RCC 7860 (cell line): ENCODE measurements around the gene TMOD1.
"Not testable (repeated sequence)": the region's sequence is repeated elsewhere in the genome, so short reads cannot be mapped to it uniquely, and the experiment has no call there.

ENCODE experiments used
- DNase-seq: peaks from one replicate; pipeline ENCODE4 v3.0.0-alpha.2; 2015; ENCODE audit warnings: low spot score
- FAIRE-seq: peaks from 2 replicates; lab custom pipeline; 2012; peaks lifted over from hg19 to GRCh38; lab: Jason Lieb, UNC

TMOD1 gene

DNA sequence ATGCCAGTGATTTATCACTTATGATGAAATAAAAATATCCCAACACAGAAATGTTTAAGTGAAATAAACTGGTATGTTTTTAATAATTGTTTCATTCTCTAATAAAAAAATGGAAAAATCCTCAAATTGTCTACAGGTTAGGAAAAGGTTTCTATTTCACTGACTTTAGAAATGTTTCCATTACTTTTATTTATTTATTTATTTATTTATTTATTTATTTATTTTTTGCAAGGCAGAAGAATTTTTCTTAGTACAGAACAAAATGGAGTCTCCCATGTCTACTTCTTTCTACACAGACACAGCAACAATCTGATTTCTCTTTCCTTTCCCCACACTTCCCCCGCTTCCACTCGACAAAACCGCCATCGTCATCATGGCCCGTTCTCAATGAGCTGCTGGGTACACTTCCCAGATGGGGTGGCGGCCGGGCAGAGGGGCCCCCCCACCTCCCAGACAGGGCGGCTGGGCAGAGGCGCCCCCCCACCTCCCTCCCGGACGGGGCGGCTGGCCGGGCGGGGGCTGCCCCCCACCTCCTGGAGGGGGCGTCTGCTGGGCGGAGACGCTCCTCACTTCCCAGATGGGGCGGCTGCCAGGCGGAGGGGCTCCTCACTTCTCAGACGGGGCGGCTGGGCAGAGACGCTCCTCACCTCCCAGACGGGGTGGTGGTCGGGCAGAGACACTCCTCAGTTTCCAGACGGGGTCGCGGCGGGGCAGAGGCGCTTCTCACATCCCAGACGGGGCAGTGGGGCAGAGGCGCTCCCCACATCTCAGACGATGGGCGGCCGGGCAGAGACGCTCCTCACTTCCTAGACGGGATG, 3.7 kb upstream of the TMOD1 start:
- FAIRE-seq, DNase-seq: not testable (repeated sequence)

DNA sequence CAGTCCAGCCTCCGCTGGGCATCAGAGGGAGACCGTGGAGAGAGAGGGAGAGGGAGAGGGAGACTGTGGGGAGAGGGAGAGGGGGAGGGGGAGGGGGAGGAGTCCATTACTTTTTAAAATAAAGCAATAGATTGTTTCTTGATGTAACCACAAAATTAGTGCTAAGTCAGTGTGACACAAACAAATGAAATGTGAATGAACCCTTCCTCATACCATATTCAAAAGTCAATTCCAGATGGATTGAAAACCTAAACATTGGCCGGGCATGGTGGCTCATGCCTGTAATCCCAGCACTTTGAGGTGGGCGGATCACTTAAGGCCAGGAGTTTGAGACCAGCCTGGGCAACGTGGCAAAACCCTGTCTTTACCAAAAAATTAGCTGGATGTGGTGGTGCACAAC, 2.6 kb upstream of the TMOD1 start:
- not testable (repeated sequence) for DNase-seq, FAIRE-seq

DNA sequence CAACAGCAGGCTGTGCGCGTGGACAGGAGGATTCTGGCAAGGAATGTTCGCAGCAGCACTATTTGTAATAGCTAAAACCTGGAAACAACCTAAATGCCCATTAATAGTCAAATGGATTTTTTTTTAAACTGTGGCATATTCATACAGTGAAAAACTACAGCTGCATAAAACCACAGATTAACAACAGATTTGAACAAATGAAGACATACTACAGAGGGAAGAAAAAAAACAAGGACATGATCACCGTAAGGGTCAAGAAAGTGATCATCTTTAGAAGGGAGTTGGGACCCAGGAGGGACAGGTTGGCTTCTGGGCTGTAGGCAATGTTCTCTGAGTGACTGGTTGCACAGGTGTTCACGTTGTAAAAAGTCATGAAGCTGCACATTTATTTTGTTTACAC, 1.2 kb upstream of the TMOD1 start:
- DNase-seq: no peak
- no peak for FAIRE-seq

DNA sequence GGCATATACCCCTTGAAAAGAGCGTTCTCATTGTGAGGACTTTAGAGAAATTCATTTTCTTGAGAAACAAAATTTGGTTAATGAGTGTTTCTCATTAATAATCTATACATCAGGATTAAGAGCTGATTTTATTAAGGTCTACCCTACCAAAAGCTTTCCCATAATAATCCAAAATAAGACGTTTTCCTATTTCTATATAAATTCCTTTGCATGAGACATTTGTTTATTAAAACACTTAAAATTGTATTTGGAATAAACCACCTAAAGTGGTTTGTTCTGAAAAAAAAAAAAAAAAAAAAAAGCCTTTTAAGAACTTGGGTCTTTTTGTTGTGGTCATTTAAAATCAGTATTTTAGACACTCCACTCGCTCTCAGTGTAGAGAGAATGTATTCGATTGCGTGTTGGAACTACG, 695 bp upstream of the TMOD1 start:
- no peak for DNase-seq
- no peak for FAIRE-seq

DNA sequence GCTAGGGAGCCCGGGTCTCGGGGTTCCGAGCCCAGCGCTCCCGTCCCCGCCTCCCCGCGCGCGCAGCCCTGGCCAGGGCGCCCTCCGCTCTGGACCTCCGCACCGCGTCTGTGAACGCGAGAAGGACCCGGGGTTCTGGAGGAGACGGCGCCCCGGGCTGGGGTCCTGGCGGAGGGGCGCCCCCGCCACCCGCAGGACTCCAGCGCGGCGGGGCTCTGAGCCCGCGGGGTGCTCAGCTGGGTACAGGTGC, 431 bp downstream of the TMOD1 start:
- DNase-seq: no peak
- no peak for FAIRE-seq

DNA sequence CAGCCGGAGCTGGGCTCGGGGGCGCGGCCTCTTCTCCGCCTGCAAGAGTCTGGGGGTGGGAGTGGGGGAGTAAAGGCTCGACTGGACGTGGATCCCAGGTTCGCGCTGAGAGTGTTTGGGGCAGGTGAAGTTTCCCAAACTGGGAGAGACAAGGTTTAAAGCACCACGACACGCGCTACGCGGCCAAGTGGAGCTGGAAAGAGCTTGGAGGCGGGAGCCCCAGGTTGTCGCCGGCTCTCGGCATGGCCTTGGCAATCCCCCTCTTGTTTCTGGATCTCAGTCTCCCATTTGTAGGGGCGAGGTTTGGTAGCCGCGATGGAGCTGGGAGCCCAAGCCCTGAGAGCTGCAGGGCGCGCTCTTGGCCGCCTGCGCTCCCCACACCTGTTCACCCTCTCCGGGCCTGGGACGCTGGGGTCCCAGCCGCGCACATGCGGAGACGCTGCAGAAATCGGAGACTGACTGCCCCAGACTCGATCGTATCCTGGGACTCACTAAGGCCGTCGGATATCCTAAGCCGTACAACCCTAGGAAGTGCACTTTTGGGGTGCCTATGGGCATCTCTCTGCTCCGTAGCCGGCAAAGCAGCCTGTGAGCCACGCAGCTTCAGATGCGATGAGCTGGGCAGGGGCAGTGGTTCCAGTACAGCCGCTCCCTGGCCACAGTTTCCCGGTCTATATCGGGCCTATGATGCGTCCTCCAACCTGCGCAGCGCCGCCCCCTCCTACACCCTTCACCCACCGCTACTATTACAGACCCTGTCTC, 937 bp downstream of the TMOD1 start:
- DNase-seq: no peak
- no peak for FAIRE-seq

DNA sequence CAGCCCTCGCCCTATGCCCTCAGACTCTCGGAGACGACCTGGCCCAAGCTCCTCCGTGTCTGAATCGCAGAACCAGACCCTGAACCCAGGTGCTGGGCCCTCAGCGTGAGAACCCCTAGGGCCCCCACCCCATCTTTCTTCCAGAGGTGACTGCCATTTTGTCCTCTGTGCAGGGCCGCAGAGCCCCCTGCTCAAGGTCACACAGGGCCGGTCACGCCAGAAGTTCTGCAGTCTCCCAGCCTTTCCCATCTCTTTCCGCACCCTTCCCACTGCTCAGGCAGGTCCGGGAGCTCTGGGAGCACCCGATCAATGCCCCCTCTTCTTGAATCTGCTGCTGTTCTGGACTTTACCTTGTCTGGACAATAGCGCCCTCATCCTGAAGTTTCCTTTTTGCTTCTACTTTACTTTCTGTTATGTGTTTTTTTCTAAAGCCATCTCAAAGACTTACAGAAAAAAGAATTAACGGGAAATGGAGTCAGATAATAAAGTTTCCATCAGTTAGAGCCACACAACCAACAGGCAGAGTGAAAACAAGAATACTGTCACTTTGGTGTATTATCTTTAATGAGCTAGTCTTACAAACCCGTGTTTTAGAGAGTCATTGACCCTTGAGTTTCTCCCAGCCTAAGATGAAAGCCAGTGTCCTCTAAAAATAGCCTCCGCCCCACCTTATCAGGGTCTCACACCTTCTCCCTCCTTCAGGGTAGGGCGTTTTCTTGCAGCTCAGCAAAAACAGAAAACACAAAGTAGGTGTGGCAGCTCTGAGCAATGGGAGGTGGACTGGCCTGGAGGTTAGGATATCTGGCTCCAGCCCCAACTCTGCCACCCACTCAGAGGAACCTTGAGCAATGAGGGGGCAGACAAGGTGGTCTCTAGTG, 1.8 kb downstream of the TMOD1 start:
- DNase-seq (no peak), FAIRE-seq (no peak)

DNA sequence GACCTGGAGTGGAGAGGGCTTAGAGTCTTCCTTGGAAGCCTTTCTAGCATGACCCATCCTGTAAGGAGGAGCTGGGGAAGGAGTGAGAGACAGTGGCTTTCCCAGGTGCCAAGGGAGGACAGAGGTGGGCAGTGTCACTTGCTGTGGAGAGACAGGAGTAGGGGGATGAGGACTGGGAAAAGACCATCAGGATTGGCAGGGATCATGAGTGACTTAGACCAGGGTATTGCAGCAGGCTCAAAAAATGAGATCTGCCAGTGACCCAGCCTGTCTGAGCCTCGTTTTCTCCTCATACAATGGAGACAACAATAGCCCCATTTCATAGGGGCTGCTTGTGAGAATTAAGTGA, 2.4 kb downstream of the TMOD1 start:
- no peak for FAIRE-seq
- DNase-seq: no peak

DNA sequence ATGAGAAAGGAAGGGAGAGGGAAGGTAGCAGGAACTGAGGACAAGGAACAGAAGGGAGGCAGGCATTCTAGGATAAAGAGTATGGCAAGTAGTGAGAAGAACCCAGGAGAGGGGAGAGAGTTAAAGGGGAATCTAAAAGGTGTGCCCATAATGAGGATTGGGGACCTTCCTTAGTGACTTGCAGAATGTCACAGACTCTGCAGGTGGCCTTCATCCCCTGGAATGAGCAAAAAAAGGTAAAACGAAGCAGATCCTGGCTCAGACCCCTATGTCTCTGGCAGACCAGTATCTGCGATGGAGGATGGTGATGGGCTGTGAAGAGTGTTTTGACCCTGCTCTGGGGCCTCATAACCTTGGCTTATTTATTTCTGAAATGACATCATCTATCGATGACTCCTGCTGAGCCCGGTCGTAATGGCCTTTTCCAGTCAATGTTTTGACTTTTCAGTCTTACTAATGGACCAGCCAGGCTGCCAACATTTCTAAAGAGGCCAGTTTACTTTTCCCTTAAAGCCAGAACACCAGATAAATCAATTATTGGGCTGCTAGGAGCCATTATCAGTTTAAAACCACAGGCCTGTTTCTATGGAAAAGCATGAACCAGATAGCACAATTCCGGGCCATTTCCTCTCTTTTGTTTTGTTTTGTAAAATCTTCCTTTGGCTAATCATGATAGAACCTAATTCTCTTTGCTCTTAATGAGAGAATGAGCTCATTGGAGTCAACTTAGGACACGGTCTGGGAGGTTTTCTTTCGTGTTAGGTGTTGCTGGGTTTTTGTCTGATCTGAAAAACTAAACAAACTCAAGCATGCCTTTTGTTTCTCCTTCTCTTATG, 3.1 kb downstream of the TMOD1 start:
- FAIRE-seq (no peak), DNase-seq (no peak)

DNA sequence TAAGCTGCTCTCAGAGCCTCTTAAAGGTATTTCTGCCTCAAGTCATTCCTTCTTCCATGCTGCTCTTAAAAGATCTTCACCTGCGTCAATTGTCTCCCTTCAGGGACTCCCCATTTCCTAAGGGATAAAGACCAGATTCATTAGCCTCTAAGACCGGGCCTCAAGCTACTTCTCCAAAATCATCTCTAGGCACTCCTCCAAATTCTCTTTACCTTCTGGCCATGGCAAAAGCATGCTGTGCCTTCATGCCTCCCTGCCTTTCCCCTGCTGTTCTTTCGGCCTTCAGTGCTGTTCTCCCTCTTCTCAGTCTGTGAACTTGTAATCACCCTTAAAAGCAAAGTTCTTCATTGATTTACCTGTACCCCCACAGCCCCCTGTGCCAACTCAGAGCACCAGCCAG, 4.4 kb downstream of the TMOD1 start:
- FAIRE-seq (no peak), DNase-seq (no peak)

DNA sequence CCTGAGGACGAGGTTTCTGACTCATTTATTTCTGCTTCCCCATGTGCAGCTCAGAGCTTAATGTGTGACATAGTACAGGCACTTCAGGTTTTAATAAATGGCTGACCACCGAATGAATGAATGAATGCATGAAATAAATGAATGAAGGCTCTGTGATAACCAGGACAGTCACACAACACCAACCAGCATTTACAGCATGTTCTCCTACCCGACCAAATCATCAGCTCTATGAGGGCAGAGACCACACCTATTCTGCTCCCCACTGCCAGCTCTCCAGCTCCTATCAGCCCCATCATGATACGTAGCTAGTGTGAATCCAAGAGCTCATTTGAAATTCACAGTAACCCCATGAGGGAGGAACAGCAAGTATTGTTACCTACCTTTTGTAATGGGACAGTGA, 4.8 kb downstream of the TMOD1 start:
- FAIRE-seq (no peak), DNase-seq (no peak)

DNA sequence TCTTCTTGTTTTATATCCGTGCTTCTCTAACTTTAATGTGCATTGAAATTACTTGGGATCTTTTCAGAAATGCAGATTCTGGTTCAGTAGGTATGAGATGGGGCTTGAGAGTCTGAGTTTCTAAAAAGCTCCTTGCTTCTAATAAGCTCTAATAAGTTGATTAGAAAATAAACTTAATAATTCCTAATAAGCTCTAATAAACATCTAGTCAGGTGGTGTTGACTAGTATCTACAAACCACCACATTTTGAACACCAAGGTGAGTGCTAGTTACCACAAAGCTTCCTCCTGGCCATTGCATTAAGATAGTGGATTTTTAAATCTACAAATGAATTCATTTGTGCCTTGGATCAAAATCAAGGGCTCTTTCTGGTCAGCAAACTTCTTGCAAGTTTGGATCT, 5.3 kb downstream of the TMOD1 start:
- FAIRE-seq: no peak
- no peak for DNase-seq

DNA sequence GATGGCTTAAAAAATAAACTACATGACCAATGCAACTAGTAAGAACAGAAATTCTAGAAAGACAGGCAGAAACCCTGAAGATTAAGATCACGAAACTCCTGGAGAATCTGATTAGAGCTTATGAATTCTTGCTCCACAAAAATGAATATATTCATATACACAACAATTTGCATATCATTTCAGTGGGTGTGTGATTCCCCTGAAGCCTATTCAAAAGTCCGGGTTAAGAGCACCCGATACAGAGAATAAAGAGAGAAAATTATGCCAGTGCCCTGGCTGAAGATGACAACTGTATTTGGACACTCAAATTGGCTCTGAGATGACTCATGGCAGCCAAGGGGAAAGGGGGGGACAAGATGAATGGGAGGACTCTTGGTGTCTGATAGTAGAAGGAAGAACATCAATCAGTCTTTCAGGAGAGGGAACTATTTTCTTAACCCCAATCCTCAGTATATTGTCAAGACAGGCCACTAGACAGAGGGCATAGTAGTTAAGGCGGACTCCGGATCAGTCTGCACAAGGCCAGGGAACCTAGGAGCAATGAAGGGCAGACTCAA, 6.0 kb downstream of the TMOD1 start:
- DNase-seq (no peak), FAIRE-seq (no peak)

DNA sequence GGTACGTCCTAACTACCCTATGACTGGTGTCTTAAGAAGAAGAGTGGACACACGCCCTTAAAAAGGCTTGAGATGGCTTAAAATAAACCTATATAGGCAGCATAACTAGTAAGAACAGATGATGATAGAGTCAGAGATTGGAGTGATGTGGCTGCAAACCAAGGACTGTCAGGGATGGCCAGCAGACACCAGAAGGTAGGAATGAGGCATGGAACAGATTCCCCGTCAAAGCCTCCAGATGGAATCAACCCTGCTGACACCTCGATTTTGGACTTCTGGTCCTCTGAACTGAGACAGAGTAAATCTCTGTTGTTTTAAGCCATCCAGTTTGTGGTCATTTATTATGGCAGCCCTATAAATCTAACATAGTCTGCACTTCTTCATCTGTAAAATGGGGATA, 7.4 kb downstream of the TMOD1 start:
- DNase-seq: no peak
- no peak for FAIRE-seq

DNA sequence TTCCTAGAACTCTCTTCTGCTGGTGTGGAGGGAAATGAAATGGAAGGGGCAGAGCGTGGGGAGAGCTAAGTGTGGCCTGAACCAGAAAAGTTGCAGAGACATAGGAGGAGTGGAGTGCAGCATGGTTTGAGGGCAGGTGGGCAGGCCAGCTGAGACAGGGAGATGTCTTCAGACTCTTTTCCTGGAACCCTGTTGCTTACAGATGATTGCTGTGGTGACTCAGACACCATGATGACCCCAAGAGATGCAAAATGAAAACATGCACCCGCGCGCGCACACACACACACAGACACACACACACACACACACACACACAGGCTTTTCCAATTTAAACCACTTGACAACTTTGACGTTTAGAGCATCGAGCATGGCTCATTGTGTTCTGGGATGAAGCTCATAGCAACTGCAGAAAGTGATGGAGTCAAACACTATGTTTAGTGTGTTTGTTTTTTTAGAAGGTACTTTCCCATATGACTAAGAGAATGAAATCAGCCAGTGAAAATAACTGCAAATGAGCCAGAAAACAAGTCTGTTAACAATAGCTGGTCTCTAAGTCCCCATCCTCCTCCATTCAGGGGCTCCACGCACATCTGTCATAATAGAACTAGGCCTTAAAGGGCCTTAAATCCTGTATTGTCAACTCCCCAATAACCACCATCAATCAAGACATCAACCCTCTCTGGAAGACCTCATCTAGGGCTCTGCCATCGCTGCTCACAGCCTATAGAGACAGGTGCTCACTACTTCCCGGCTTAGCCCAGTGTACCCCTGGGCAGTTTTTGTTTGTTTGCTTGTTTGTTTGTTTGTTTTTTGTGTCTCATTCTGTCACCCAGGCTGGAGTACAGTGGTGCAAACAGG, 9.6 kb downstream of the TMOD1 start:
- FAIRE-seq (no peak), DNase-seq (peak; percentile 30)

DNA sequence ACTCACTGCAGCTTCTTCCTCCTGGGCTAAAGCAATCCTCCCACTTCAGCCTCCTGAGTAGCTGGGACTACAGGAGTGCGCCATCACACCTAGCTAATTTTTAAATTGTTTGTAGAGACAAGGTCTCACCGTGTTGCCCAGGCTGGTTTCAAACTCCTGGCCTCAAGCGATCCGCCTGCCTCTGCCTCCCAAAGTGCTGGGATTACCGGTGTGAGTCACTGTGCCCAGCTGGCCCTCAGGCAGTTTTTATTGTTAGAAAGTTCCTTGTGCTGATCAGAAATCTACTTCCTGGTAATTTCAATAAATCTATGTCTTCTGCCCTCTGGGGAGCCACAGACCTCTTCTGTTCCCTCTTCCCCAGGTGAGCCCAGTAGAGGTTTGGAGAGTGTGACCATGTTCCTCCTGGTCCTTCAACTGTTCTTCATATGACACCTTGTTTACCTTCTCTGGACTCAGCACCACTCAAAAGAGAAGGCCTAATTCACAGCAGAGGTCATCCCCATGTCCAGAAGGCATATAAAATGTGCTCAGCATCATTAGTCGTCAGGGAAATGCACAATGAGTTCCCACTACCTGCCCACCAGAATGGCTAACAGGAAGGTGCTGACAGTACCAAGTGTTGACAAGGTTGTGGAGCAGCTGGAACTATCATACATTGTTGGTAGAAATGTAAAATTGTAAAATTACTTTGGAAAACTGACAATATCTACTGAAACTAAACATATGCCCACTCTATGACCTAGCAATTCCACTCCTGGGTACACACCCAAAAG, 10.4 kb downstream of the TMOD1 start:
- no peak for FAIRE-seq
- DNase-seq: no peak

DNA sequence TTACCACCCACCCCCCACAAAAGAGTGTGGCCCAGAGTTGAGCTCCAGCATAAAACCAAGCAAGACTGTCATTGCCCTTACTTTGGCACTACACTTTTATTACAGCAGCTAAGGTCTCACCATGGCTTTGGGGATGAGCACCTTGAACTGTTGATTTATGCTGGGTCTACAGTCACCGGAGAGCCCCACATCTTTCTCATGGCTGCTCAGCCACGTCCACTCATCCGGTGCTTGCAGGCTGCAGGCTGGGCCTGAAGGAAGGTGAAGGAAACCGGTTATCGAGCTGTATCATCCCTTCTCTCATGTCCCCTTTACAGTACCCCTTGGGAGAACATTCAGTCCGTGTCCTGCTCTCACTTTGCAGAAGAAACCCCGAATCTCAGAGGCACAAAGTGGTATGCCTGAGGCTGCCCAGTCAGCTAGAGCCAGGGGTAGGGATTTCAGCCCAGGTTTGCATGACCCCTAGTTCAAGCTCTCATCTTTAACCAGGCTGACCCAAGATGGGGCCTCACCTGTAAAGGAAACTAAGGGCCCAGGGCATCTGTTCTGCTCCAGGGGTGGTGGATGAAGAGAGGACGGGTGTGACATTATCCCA, 11.6 kb downstream of the TMOD1 start:
- DNase-seq: no peak
- no peak for FAIRE-seq

DNA sequence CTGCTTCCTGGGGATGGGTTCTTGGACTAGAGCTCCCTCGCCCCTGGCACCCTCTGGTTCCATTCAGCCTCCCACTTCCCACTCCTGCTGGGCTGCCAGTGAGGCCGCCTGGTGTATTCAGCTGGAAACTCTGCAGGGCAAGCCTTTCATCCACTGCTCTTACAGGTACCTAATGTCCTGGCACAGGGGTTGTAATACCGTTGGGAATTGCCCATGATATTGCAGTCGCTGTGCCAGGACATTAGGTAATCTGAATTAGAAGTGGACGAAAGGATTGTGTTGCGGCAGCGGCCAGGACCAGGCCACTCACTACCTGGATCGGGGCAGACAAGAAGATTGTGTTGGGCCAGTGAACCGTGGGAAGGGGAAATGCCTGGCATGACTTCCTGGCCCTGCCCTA, 13.1 kb downstream of the TMOD1 start:
- no peak for DNase-seq
- FAIRE-seq: no peak

DNA sequence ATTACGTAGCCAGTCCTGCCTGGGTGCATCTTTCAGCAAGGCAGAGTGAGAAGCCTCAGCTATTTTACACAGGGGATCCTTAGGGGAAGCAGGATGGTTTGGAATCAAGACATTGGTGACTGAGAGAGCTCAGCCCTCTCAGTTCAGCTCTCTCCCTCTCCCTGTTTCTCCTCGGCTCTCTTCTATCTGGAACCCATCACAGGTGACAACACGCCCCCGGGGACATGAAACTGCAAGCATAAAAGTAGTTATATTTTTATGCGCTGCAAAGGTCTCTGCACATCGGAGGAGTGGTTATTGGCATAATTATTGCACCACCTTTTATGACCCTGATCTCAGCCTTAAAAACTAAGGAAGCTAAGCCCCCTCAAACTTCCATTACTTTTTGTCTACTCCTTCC, 14.2 kb downstream of the TMOD1 start:
- FAIRE-seq: no peak
- no peak for DNase-seq
